GM23338 (cell line): Measurements from ENCODE around the gene NRG3. TPM values are rescaled to one million over a fixed set of nuclear protein-coding genes. Genes with fewer than 3 reads are reported as not detected.

ENCODE experiments used
- ATAC-seq: fragments of 200-7000 bp; cut with Tn5 transposase; 3 replicates; pipeline ENCODE4 v1.9.1; 2020
- DNase-seq: peaks from one replicate; pipeline ENCODE4 v3.0.0-alpha.2; 2015; ENCODE audit warnings: low spot score
- H2AFZ ChIP-seq: fragments of 200-600 bp; sonication (generic); 2 replicates; pipeline ENCODE4 v1.8.0; 2016; ENCODE audit warnings: antibody characterized with exemption, mild to moderate bottlenecking, moderate library complexity
- H3F3A ChIP-seq: fragments of 200-600 bp; sonication (generic); replicated peaks from 2 replicates; pipeline ENCODE4 v1.8.0; 2017; ENCODE audit warnings: antibody characterized with exemption, mixed run types, low read depth
- H3K27ac ChIP-seq: fragments of 200-600 bp; sonication (generic); 2 replicates; pipeline ENCODE4 v1.6.1; 2016; ENCODE audit warnings: low read depth
- H3K27me3 ChIP-seq: fragments of 200-600 bp; sonication (generic); 2 replicates; pipeline ENCODE4 v1.8.0; 2016; ENCODE audit warnings: mild to moderate bottlenecking, mixed run types, moderate library complexity; ENCODE audit not compliant: insufficient read depth
- H3K36me3 ChIP-seq: fragments of 200-600 bp; sonication (generic); 2 replicates; pipeline ENCODE4 v1.8.0; 2016; ENCODE audit warnings: mild to moderate bottlenecking; ENCODE audit not compliant: insufficient read depth
- H3K4me1 ChIP-seq: fragments of 200-600 bp; sonication (generic); 2 replicates; pipeline ENCODE4 v1.8.0; 2016; ENCODE audit warnings: mild to moderate bottlenecking, moderate library complexity; ENCODE audit not compliant: insufficient read depth
- H3K4me2 ChIP-seq: fragments of 200-600 bp; sonication (generic); 2 replicates; pipeline ENCODE4 v1.7.1; 2017; ENCODE audit warnings: mixed run types
- H3K4me3 ChIP-seq: fragments of 200-600 bp; sonication (generic); 2 replicates; pipeline ENCODE4 v1.6.1; 2016; ENCODE audit warnings: mixed run types
- H3K79me2 ChIP-seq: fragments of 200-600 bp; sonication (generic); replicated peaks from 2 replicates; pipeline ENCODE4 v1.8.0; 2017; ENCODE audit warnings: mild to moderate bottlenecking; ENCODE audit not compliant: insufficient read depth
- H3K9me2 ChIP-seq: fragments of 200-600 bp; sonication (generic); 2 replicates; pipeline ENCODE4 v1.8.0; 2017; ENCODE audit not compliant: insufficient read depth
- H4K20me1 ChIP-seq: fragments of 200-600 bp; sonication (generic); replicated peaks from 2 replicates; pipeline ENCODE4 v1.8.0; 2017; ENCODE audit warnings: mild to moderate bottlenecking; ENCODE audit not compliant: insufficient read depth
- H3K27ac Mint-ChIP-seq: 2 replicates; pipeline ENCODE4 v1.8.0; 2020; ENCODE audit warnings: inconsistent platforms, mild to moderate bottlenecking, moderate library complexity, mixed read lengths
- H3K27me3 Mint-ChIP-seq: 3 replicates; pipeline ENCODE4 v1.8.0; 2022; ENCODE audit warnings: low read depth, mild to moderate bottlenecking, moderate library complexity, mixed read lengths, inconsistent platforms; ENCODE audit not compliant: insufficient read depth, poor library complexity
- H3K36me3 Mint-ChIP-seq: 3 replicates; pipeline ENCODE4 v1.8.0; 2021; ENCODE audit warnings: low read depth, mild to moderate bottlenecking, inconsistent platforms, moderate library complexity, mixed read lengths
- H3K4me1 Mint-ChIP-seq: 3 replicates; pipeline ENCODE4 v1.8.0; 2020; ENCODE audit warnings: mild to moderate bottlenecking, inconsistent platforms, mixed read lengths
- H3K4me3 Mint-ChIP-seq: 3 replicates; pipeline ENCODE4 v1.8.0; 2021; ENCODE audit warnings: moderate library complexity, mild to moderate bottlenecking, inconsistent platforms, mixed read lengths
- H3K9me3 Mint-ChIP-seq: 3 replicates; pipeline ENCODE4 v1.8.0; 2020; ENCODE audit warnings: moderate library complexity, mild to moderate bottlenecking, inconsistent platforms, mixed read lengths
- CTCF ChIP-seq, 2 experiments: fragments of 200-600 bp in 1 of 2; sonication (generic) in 1 of 2; conservative IDR thresholded peaks; 2 replicates each; pipeline versions ENCODE4 v1.5.1 to v1.6.1; 2016 to 2017; ENCODE audit warnings: antibody characterized with exemption in 2 of 2, low read depth in 2 of 2, mild to moderate bottlenecking in 2 of 2, moderate library complexity in 1 of 2
- ETS1 ChIP-seq: IDR thresholded peaks from 2 replicates; pipeline ENCODE4 v1.6.1; 2016; ENCODE audit warnings: antibody characterized with exemption
- EZH2 ChIP-seq: fragments of 200-600 bp; sonication (generic); IDR thresholded peaks from one replicate; pipeline ENCODE4 v1.8.0; 2017; ENCODE audit warnings: antibody characterized with exemption, mild to moderate bottlenecking, low read depth; ENCODE audit not compliant: unreplicated experiment
- EZH2phosphoT487 ChIP-seq: fragments of 200-600 bp; sonication (generic); IDR thresholded peaks from one replicate; pipeline ENCODE4 v1.8.1; 2018; ENCODE audit warnings: antibody characterized with exemption; ENCODE audit not compliant: unreplicated experiment
- NANOG ChIP-seq: IDR thresholded peaks from 2 replicates; pipeline ENCODE4 v1.6.1; 2016; ENCODE audit warnings: antibody characterized with exemption, borderline replicate concordance
- POLR2AphosphoS5 ChIP-seq: IDR thresholded peaks from 2 replicates; pipeline ENCODE4 v1.6.1; 2016; ENCODE audit warnings: antibody characterized with exemption, low read depth
- ZNF114 ChIP-seq: fragments of 250-450 bp; sonication (Bioruptor Pico); IDR thresholded peaks from 2 replicates; pipeline ENCODE4 v1.5.0; 2020; ENCODE audit warnings: mild to moderate bottlenecking, moderate library complexity
- ZNF331 ChIP-seq: fragments of 250-450 bp; sonication (Bioruptor Pico); IDR thresholded peaks from 2 replicates; pipeline ENCODE4 v1.5.0; 2020; ENCODE audit warnings: low read depth, mild to moderate bottlenecking, moderate library complexity
- ZNF462 ChIP-seq: fragments of 250-450 bp; sonication (Bioruptor Pico); IDR thresholded peaks from 2 replicates; pipeline ENCODE4 v1.5.0; 2020; ENCODE audit warnings: mild to moderate bottlenecking, moderate library complexity
- polyA plus RNA-seq: library from polyadenylated mRNA; unstranded; fragments of >200 nt; fragmentation: Nextera tagmentation; extraction: Ambion mirVana; gene quantifications from 2 replicates; pipeline ENCODE4 v1.2.1, GENCODE V29; 2016
- total RNA-seq: library from RNA; depleted of rRNA; stranded (reverse); fragments of >200 nt; shearing (Covaris generic); gene quantifications from 2 replicates; pipeline ENCODE4 v1.2.3, GENCODE V29; 2014

Gene NRG3
- total and polyA plus RNA-seq, 2 experiments from 2014 or later, result 1.9 to 3.9 TPM

GRCh38 chr10:82683945-82684344 is 809.0 kb downstream of the NRG3 start:
- H3K36me3 Mint-ChIP-seq, result no peaks in the 10 kb centered on the region
- no peak overlapping the region for H3K27ac Mint-ChIP-seq
- H3K4me3 Mint-ChIP-seq, result no peak overlapping the region
- TF ChIP-seq NANOG (no peak), ZNF462 (CRISPR knock-in tag) (no peak), EZH2 (no peak), EZH2phosphoT487 (no peak)
- H3K27me3 Mint-ChIP-seq, result peaks cover 4% of the 10 kb centered on the region
- Histone ChIP-seq H3K79me2 (no peaks in the 10 kb centered on the region), H4K20me1 (no peaks in the 10 kb centered on the region), H3K9me2 (no peaks in the 10 kb centered on the region), H3K36me3 (no peaks in the 10 kb centered on the region), H2AFZ (no peak overlapping the region), H3K4me3 (no peak overlapping the region), H3K27ac (no peak overlapping the region), H3K4me2 (no peak overlapping the region), H3F3A (no peaks in the 10 kb centered on the region), H3K4me1 (no peaks in the 10 kb centered on the region), H3K27me3 (no peaks in the 10 kb centered on the region)
- H3K9me3 Mint-ChIP-seq, result no peaks in the 10 kb centered on the region; the same call in 2 of the 3 replicates
- H3K4me1 Mint-ChIP-seq, result no peaks in the 10 kb centered on the region; the same call in 2 of the 3 replicates
- ATAC-seq (no peak), DNase-seq (no peak)

GRCh38 chr10:82685087-82685486 is 810.1 kb downstream of the NRG3 start:
- Histone ChIP-seq H3K9me2 (no peaks in the 10 kb centered on the region), H3K4me2 (no peak overlapping the region), H2AFZ (no peak overlapping the region), H3K4me3 (no peak overlapping the region), H3K79me2 (no peaks in the 10 kb centered on the region), H3K27ac (no peak overlapping the region), H3K27me3 (no peaks in the 10 kb centered on the region), H3F3A (no peaks in the 10 kb centered on the region), H3K36me3 (no peaks in the 10 kb centered on the region), H3K4me1 (no peaks in the 10 kb centered on the region), H4K20me1 (no peaks in the 10 kb centered on the region)
- no peak overlapping the region for H3K4me3 Mint-ChIP-seq
- no peak overlapping the region for H3K27ac Mint-ChIP-seq
- DNase-seq (no peak), ATAC-seq (no peak)
- no peaks in the 10 kb centered on the region; the same call in 2 of the 3 replicates for H3K9me3 Mint-ChIP-seq
- TF ChIP-seq ETS1 (no peak), ZNF331 (CRISPR knock-in tag) (no peak), POLR2AphosphoS5 (no peak), EZH2phosphoT487 (no peak), CTCF (conservative IDR thresholded peaks at IDR 0.05; ENCODE audit: low read depth in 2 of 2) (no peak), ZNF114 (CRISPR knock-in tag) (no peak)
- H3K27me3 Mint-ChIP-seq, result peaks cover 4% of the 10 kb centered on the region
- no peaks in the 10 kb centered on the region for H3K36me3 Mint-ChIP-seq
- H3K4me1 Mint-ChIP-seq, result no peaks in the 10 kb centered on the region; the same call in 2 of the 3 replicates
